Measurements from ENCODE around the gene KIF2A.

KIF2A gene

DNA sequence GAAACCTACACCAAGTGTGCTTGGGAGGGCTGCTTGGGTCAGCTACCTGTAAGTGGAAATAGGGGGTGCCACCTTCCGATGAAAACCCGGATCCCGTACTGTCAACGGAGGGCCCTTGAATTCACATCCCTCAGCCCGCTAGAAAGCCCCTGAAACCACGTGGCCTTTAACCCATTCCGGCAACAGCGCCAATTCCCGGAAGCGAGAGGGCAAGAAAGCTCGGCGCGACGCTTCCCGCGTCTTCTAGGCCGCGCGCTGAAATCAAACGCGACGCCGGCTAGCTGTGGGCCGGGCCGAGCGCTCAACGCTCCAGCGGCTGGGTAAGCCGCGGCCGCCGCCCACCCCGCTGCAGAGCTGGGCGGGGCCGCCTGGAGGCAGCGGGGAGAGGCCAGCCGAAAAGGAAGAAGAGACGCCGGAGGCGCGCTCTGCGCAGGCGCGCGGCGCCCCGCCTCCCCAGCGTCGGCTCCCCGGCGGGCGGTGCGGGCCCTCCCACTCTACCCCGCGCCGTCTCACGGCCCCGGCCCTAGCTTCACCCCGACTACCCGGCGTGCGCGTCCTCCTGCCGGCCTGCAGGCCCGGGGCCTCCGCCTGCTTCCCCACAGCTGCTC, at the start of gene KIF2A:
KIF2A (plus strand) TSS at position 492 of the 608 bp plus-strand sequence. CDS start 267 bp downstream, outside the sequence.
- peak; percentile 82 to 92 for DNase-seq (ENCODE audit: low read depth in 2 of 2)

GRCh38 chr5:62257020-62257367, 49.0 kb upstream of the KIF2A start:
- no peak for DNase-seq (ENCODE audit: low read depth in 2 of 2)

- no peak for DNase-seq (ENCODE audit: low read depth in 2 of 2)
These were observed 47.4 kb upstream of the KIF2A start for GRCh38 chr5:62258654-62259053.

GRCh38 chr5:62259699-62260250, 46.2 kb upstream of the KIF2A start:
- DNase-seq (ENCODE audit: low read depth in 2 of 2), result no peak

DNA sequence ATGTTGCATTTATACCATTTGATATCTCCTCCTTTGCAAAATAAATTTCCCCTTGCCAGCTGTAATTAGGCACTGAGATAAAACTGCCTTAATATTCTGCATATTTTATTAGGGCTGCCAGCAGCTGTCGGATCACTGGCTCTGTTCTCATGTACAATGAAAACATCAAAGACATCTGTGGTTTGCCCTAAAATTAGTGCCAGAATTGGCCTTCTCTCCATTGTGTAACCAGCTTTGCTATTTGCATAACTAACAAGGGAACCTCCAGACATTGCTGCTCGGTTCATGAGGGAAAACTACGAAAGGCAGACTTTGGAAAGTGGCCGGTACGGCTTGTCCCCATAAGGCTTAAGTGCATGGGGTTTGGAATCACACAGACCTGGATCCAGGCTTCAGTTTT, 45.5 kb upstream of the KIF2A start:
- DNase-seq (ENCODE audit: low read depth in 2 of 2), result no peak

DNA sequence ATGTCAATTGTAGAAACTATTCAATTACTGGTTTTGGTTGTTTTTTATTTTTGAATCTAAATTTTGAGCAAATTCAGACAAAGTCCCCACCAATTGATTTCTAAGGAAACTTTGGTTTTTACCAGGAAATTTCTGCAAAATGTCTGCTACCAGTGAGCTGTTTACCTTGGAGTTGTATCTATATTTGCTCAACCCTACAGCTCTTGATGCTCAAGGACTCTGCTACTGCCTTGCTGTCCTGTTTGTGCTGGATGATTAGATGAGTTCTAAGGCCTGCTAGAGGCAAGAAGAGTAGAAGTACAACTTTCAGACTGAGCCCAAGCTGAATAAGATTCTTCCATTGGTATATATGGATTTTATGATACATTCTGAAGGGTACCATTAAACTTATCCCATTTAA, 42.6 kb upstream of the KIF2A start:
- no peak for DNase-seq (ENCODE audit: low read depth in 2 of 2)

- no peak for DNase-seq (ENCODE audit: low read depth in 2 of 2)
These were observed 40.3 kb upstream of the KIF2A start for GRCh38 chr5:62265648-62266112.

DNA sequence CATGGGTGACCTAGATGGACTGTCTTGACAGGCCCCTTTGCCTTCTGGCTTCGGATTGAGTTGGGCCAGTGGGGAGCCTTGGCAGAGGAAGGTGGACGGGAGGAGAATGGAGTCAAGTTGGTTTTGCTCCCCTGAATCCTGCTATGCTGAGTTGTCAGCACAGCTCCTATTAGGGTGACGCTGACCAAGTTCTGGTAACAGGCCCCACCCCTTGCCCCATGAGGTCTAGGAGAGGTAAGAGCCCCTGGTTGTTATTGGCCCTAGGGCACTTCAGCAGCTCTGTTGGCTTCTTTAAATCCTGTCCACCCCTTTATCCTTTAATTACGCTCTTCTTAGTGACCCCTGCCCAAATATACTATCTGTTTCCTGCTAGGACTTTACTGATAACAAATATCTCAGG, 39.4 kb upstream of the KIF2A start:
- no peak for DNase-seq (ENCODE audit: low read depth in 2 of 2)

GRCh38 chr5:62268234-62268633, 37.8 kb upstream of the KIF2A start:
- no peak for DNase-seq (ENCODE audit: low read depth in 2 of 2)

- no peak for DNase-seq (ENCODE audit: low read depth in 2 of 2)
These were observed 37.2 kb upstream of the KIF2A start for GRCh38 chr5:62268792-62269191.

GRCh38 chr5:62271370-62271769, 34.6 kb upstream of the KIF2A start:
- no peak for DNase-seq (ENCODE audit: low read depth in 2 of 2)

- DNase-seq (ENCODE audit: low read depth in 2 of 2), result no peak
These were observed 34.1 kb upstream of the KIF2A start for GRCh38 chr5:62271870-62272269.

- DNase-seq (ENCODE audit: low read depth in 2 of 2), result no peak
These were observed 32.3 kb upstream of the KIF2A start for GRCh38 chr5:62273687-62274086.

DNA sequence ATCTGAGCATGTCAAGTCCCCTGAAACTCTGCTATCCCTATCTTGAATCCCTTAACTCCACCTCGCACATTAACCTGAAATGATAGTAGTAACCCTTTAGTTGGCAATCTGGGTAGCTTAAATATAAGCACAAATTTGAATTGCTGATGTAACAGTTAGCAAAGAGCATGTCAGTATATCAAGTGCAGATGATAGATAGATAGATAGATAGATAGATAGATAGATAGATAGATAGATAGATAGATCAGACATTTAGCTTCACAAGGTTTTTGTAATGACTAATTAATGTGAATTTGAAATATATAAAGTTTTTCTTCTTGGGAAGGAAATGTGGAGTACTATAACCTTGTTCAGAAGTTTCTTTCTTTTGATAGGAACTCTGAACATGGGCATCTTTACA, 30.4 kb upstream of the KIF2A start:
- DNase-seq (ENCODE audit: low read depth in 2 of 2), result no peak

DNA sequence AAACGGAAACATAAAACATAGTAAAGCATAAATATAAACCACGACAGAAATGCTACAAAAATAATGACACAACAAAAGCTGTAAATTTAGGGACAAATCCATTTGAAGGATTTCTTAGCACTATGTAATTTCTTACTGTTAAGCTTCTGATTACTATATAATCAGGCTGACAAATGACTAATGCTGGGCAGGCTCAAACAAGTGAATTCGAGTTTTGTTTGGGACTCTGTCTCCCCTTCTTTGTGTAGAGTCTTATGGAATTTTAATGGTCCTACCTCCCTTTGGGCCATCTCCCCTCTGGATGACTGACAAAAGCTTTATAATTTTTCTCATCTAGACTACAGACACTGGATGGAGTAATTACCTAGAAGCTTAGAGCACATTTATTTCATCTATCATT, 24.6 kb upstream of the KIF2A start:
- no peak for DNase-seq (ENCODE audit: low read depth in 2 of 2)

- no peak for DNase-seq (ENCODE audit: low read depth in 2 of 2)
These were observed 23.9 kb upstream of the KIF2A start for GRCh38 chr5:62282064-62282463.

DNA sequence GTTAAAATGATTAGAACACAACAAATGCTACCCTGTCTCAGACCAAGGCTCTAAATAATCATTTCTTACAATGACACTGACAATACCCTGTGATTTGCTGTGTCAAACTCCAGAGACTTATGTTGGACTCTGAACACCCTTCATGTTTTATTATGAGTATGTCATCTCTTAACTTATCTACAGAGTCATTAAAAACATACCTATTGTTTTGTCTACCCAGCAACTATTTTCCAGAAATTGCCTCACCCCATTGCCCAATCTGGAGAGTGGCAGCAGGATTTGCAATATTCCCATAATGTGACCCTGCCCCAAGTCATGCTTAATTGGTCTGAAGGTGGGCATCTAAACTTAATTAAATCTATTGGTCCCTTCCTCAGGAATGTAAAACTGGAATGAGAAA, 23.0 kb upstream of the KIF2A start:
- no peak for DNase-seq (ENCODE audit: low read depth in 2 of 2)

DNA sequence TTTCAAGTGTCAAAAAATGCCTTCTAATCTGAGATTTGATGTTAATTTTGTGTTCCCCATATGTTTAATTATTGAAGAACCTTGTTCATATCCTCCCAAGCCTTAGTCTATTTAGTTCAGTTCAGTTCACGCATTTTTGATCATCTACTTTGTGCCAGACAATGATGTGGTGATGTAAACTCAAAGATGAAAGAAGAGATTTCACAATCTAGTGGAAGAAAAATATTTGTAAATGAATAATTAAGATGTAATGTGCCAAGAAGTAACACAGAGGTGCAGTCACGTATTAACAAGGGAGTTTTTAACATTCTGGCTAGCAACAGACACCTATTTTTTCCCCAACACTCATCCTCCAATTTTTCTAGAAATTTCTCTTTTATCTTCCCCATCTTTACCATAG, 22.1 kb upstream of the KIF2A start:
- no peak for DNase-seq (ENCODE audit: low read depth in 2 of 2)

GRCh38 chr5:62284946-62285891, 20.8 kb upstream of the KIF2A start:
- peak in 1 of 2 donors; percentile 43 for DNase-seq (ENCODE audit: low read depth in 2 of 2)

GRCh38 chr5:62286834-62287233, 19.2 kb upstream of the KIF2A start:
- no peak for DNase-seq (ENCODE audit: low read depth in 2 of 2)

GRCh38 chr5:62287237-62287636, 18.8 kb upstream of the KIF2A start:
- no peak for DNase-seq (ENCODE audit: low read depth in 2 of 2)

GRCh38 chr5:62288118-62288517, 17.9 kb upstream of the KIF2A start:
- no peak for DNase-seq (ENCODE audit: low read depth in 2 of 2)

GRCh38 chr5:62289813-62290212, 16.2 kb upstream of the KIF2A start:
- no peak for DNase-seq (ENCODE audit: low read depth in 2 of 2)

Data from stimulated activated CD8-positive, alpha-beta memory T cell treated with anti-CD3 and anti-CD28 coated beads, Interleukin-15, amount 100 ng/mL, for 4 hours (primary cell).